ENCODE results near the gene PICALM.

DNA sequence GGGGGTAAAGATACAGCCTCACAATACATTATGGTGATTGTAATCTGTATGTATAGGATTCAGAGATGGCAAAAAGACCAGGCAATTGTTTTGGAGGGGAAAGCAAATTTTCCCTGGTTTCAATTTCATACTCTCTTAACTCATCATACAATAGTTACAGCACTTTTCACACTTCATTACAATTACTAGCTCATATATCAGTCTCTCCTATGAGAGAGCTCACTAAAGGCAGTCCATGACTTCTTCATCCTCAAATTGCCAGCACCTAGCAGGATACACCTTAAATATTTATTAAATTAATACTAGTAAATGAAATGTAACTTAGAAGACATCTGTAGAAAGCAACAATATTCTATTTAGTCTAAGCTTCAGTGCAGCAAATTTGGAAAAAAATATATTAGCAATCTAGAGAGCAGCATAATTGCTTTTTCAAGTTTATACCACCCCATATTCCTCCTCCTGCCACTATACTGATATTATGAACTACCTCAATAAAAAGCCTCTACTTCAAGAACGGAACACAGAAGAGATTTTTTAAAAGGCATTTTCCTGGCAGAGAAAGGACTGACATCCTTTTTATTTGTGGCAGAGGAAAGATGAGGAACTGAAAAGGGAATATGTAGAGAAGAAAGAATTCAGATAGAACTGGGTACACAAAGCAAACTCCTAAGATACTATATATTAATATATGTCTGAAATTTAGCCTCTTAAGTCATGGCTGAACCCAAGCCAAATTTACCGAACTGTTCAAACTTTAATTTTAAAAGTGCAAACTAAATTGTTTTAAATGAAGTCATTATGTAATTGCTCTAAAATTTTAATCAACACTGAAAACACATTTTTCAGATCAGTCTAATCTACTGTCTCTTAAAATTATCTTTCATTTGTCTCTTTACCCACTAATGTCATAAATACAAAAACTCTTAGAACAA, 27.7 kb downstream of the PICALM start:
- TF ChIP-seq POLR2AphosphoS5 (IDR thresholded peaks at IDR 0.05) (no peak), POLR2A (IDR thresholded peaks at IDR 0.05) (no peak), EP300 (IDR thresholded peaks at IDR 0.05) (no peak)
- TF ChIP-seq, protein P1, sequence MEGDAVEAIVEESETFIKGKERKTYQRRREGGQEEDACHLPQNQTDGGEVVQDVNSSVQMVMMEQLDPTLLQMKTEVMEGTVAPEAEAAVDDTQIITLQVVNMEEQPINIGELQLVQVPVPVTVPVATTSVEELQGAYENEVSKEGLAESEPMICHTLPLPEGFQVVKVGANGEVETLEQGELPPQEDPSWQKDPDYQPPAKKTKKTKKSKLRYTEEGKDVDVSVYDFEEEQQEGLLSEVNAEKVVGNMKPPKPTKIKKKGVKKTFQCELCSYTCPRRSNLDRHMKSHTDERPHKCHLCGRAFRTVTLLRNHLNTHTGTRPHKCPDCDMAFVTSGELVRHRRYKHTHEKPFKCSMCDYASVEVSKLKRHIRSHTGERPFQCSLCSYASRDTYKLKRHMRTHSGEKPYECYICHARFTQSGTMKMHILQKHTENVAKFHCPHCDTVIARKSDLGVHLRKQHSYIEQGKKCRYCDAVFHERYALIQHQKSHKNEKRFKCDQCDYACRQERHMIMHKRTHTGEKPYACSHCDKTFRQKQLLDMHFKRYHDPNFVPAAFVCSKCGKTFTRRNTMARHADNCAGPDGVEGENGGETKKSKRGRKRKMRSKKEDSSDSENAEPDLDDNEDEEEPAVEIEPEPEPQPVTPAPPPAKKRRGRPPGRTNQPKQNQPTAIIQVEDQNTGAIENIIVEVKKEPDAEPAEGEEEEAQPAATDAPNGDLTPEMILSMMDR (IDR thresholded peaks at IDR 0.05) = no peak

Data from gastroesophageal sphincter (tissue), 3 donors.